Motor neuron (in vitro differentiated cells): ENCODE measurements around the gene KDM5A. TPM values are rescaled to one million over a fixed set of nuclear protein-coding genes. Genes with fewer than 3 reads are reported as not detected.
"Not testable (repeated sequence)": the region's sequence is repeated elsewhere in the genome, so short reads cannot be mapped to it uniquely, and the experiment has no call there.

Experiments used
- ATAC-seq, 8 experiments: fragments of 200-7000 bp; cut with Tn5 transposase; replicated peaks in 6 of 8; 2 replicates each; pipeline ENCODE4 v1.8.0; 2021; ENCODE audit warnings: mild to moderate bottlenecking in 8 of 8, moderate library complexity in 8 of 8
- H3K27ac ChIP-seq, 2 donors: fragments of 250-450 bp; sonication (Bioruptor Pico); 2 replicates each; pipeline ENCODE4 v1.9.0; 2021; ENCODE audit warnings: antibody characterized with exemption in 2 of 2, mild to moderate bottlenecking in 2 of 2, moderate library complexity in 1 of 2
- H3K4me1 ChIP-seq, 2 donors: fragments of 250-450 bp; sonication (Bioruptor Pico); replicated peaks in 1 of 2; 2 replicates each; pipeline ENCODE4 v1.6.1; 2021; ENCODE audit warnings: antibody characterized with exemption in 2 of 2, mild to moderate bottlenecking in 2 of 2, moderate library complexity in 1 of 2
- H3K4me3 ChIP-seq, 5 donors: fragments of 250-450 bp; sonication (Bioruptor Pico); 2 replicates each; pipeline ENCODE4 v1.9.0; 2021; ENCODE audit warnings: antibody characterized with exemption in 5 of 5, mild to moderate bottlenecking in 5 of 5, moderate library complexity in 4 of 5
- WGBS, 10 experiments: fragments of 450-650 bp; shearing (Covaris generic); methylation state at CpG; one replicate each; pipeline ENCODE4 v1.0.0; 2022; 5-methylcytosine and 5-hydroxymethylcytosine counted together
- in situ Hi-C, 9 experiments: fragments of 400-800 bp; cut with MboI; loops; one replicate each; pipeline ENCODE4 v1.15.0; 2021; ENCODE audit warnings: low sequenced_read_pairs in 9 of 9, low pct_unique_long_range_greater_than_20kb in 2 of 9; ENCODE audit not compliant: unreplicated experiment in 9 of 9
- total RNA-seq, 8 experiments: library from RNA; unstranded; fragments of 300-600 nt; gene quantifications; 2 replicates each; pipeline versions ENCODE4 v1.2.3 to v1.2.4, GENCODE V29; 2022

The KDM5A gene
- total RNA-seq, 8 experiments from 2014 or later: 23.7 to 74.2 (median 42.8) TPM

DNA sequence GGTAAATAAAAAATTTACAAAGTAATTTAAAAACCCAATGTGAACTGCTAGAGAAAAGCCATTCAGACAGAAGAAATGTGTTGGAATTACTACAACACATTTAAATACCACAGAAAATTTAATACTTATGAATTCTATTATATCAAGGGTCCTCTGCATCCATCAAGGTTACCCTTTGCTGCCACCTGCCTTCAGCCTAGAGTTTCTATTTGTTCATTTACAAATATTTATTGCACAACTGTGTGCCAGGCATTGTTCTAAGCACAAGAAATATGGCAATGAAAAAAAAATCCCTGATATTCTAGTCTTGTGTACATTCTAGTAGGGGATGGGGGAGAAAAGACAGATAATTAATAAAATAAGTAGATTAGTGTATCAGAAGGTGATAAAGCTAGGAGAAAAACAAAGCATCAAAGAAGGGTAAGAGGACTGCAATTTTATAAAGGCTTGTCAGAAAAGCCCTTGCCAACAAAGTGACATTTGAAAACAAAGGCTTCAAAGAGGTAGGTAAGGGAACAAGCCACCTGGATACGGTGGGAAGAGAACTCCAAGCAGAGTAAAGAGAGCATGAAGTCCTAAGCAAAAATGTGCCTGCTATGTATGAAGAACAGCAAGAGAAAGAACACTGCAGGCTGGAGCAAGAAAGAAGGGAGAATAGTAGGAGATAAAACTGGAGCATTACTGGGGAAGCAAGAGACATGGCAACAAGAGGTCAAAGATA, 67.4 kb downstream of the KDM5A start:
- H3K4me1 ChIP-seq: no peaks in the 10 kb centered on the region
- peak in 1 of 8 experiments; percentile 44 for ATAC-seq
- no peak overlapping the region for H3K27ac ChIP-seq
- no peak overlapping the region for H3K4me3 ChIP-seq
- in situ Hi-C loops: no loop called here
- WGBS, 10 experiments: 50 to 100% (median 100%) methylated on average over 1 of the region's 1 CpG; no CpG with 5 or more reads in 1 of the 10 experiments

DNA sequence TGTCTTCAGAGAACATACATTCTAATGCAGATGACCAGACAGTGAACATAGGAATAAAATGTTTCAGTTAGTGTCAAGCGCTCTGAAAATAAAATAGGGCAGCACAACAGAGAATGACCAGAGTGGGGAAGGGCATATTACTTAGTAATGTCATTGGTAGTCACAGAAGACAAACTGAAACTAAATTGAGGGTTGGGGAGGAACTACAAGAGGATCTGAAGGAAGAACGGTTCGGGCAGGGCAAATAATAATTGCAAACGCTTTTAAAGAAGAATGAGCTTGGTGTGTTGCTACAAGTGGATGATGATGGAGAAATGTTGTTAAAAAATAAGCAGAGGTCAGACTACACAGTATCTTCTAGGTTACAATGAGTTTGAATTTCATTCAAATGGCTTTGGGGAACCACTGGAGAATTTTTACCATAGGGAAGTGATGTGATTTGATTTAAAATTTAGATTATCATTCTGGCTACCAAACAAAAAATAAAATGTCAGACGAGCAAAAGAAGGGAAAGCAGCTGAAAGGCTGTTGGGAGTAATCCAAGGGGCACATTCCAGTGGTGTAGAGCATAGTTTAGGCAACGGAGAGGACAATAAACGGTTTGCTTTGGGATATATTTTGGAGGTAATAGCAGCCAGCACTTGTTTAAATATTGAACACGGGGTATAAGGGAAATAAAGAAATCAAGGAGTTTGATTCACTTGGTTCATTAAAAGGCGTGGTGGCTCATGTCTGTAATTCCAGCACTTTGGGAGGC, 70.2 kb downstream of the KDM5A start:
- Histone ChIP-seq H3K27ac (no peak overlapping the region), H3K4me3 (no peak overlapping the region), H3K4me1 (no peaks in the 10 kb centered on the region)
- WGBS, 10 experiments: 38 to 95% (median 74%) methylated on average over 3 to 9 of the region's 9 CpGs
- peak in 2 of 8 experiments; percentile 59 to 80 for ATAC-seq
- in situ Hi-C loops: no loop called here

DNA sequence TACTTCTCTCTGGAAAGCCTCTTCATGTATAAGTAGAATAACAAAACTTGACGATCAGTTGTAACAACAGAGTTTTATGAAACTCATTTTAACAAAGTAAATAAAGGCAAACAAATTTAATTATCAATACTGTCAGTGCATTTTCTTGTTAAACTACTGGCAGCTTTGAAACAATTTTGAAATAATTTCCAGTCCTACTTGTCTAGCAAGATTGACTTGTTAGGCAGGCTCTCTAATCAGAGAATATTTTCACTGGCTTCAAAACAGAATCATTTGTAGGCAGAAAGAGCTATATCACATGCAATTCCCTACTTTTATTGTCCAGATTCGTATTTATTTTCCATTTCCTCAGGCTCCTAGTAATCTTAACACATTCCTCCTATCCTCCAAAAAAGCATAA, 80.6 kb downstream of the KDM5A start:
- Histone ChIP-seq H3K4me3 (no peak overlapping the region), H3K27ac (no peak overlapping the region), H3K4me1 (no peaks in the 10 kb centered on the region)
- in situ Hi-C loops: no loop called here
- ATAC-seq: no peak
- 50 to 100% (median 88%) methylated on average over 1 to 2 of the region's 2 CpGs for WGBS, 10 experiments

DNA sequence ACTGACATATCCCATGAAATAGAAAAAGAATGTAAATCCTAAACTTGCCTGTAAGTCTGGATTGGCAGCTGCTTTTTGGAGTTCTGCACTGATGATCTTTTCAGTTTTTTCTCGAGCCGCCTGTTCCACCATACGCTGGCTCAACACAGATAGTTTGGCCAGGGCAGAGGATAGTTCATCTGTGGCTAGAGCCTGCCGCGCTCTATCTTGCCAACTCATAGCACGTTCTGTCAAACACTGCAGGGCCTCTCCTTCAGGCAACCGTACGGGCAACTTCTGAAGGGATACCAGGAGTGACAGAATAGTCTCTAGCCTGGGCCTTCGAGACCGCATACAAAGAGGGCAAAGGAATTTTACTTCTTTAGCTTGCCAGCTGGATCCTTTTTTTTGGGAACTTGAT, 81.7 kb downstream of the KDM5A start:
- no peaks in the 10 kb centered on the region for H3K4me1 ChIP-seq
- WGBS, 10 experiments: 84 to 100% (median 99%) methylated on average over 2 to 10 of the region's 10 CpGs; no CpG with 5 or more reads in 1 of the 10 experiments
- no peak for ATAC-seq
- in situ Hi-C loops: no loop called here
- H3K27ac ChIP-seq: no peak overlapping the region
- H3K4me3 ChIP-seq: no peak overlapping the region

DNA sequence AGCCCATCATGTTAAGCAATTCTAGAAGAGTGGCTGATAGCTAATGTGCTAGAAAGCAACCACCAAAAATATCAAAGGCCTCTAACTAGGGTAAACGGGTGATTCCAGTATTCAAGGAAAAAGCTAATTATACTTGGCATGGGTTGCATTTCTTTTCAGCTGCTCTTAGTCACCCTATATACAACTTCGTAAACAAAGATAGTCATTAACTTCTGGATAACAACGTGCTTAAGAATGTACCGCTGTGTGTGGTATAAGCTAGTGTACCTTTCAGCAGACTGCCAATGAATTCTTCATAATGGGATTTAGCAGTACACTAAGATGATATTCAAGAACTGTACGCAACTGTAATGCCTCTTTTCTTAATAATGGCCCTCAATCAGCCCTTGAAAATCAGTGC, 84.3 kb downstream of the KDM5A start:
- no peak for ATAC-seq
- Histone ChIP-seq H3K4me3 (no peak overlapping the region), H3K27ac (no peak overlapping the region), H3K4me1 (no peaks in the 10 kb centered on the region)
- 71 to 100% (median 92%) methylated on average over 4 to 5 of the region's 5 CpGs; no CpG with 5 or more reads in 2 of the 10 experiments for WGBS, 10 experiments
- in situ Hi-C loops: no loop called here

DNA sequence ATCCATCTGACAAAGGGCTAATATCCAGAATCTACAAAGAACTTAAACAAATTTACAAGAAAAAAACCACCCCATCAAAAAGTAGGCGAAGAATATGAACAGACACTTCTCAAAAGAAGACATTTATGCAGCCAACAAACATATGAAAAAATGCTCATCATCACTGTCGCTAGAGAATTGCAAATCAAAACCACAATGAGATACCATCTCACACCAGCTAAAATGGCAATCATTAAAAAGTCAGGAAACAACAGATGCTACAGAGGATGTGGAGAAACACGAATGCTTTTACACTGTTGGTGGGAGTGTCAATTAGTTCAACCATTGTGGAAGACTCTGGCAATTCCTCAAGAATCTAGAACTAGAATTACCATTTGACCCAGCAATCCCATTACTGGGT, 86.4 kb downstream of the KDM5A start:
- in situ Hi-C loops, ATAC-seq, H3K4me1 ChIP-seq, H3K27ac ChIP-seq, H3K4me3 ChIP-seq: not testable (repeated sequence)
- 64 to 100% (median 92%) methylated on average over 1 to 3 of the region's 3 CpGs; no CpG with 5 or more reads in 1 of the 10 experiments for WGBS, 10 experiments

DNA sequence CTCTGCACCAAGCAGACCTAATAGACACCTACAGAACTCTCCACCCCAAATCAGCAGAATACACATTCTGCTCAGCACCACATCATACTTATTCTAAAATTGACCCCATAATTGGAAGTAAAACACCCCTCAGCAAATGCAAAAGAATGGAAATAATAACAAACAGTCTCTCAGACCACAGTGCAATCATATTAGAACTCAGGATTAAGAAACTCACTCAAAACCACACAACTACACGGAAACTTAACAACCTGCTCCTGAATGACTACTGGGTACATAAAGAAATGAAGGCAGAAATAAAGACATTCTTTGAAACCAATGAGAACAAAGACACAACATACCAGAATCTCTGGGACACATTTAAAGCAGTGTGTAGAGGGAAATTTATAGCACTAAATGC, 89.0 kb downstream of the KDM5A start:
- H3K4me3 ChIP-seq, H3K4me1 ChIP-seq, H3K27ac ChIP-seq, in situ Hi-C loops, ATAC-seq: not testable (repeated sequence)
- 83 to 100% (median 100%) methylated on average over 1 of the region's 1 CpG; no CpG with 5 or more reads in 6 of the 10 experiments for WGBS, 10 experiments

DNA sequence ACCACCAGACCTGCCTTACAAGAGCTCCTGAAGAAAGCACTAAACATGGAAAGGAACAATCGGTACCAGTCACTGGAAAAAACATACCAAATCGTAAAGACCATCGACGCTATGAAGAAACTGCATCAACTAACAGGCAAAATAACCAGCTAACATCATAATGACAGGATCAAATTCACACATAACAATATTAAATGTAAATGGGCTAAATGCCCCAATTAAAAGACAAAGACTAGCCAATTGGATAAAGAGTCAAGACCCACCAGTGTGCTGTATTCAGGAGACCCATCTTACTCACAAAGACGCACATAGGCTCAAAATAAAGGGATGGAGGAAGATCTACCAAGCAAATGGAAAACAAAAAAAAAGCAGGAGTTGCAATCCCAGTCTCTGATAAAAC, 89.6 kb downstream of the KDM5A start:
- H3K4me1 ChIP-seq, ATAC-seq, H3K4me3 ChIP-seq, H3K27ac ChIP-seq, in situ Hi-C loops: not testable (repeated sequence)
- 75 to 100% (median 92%) methylated on average over 1 to 5 of the region's 5 CpGs; no CpG with 5 or more reads in 2 of the 10 experiments for WGBS, 10 experiments

DNA sequence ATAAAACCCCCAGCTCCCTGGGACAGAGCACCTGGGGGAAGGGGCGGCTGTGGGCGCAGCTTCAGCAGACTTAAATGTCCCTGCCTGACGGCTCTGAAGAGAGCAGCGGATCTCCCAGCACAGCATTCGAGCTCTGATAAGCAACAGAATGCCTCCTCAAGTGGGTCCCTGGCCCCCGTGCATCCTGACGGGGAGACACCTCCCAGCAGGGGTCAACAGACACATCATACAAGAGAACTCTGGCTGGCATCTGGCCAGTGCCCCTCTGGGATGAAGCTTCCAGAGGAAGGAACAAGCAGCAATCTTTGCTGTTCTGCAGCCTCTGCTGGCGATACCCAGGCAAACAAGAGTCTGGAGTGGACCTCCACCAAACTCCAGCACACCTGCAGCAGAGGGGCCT, 91.1 kb downstream of the KDM5A start:
- H3K27ac ChIP-seq: not testable (repeated sequence)

DNA sequence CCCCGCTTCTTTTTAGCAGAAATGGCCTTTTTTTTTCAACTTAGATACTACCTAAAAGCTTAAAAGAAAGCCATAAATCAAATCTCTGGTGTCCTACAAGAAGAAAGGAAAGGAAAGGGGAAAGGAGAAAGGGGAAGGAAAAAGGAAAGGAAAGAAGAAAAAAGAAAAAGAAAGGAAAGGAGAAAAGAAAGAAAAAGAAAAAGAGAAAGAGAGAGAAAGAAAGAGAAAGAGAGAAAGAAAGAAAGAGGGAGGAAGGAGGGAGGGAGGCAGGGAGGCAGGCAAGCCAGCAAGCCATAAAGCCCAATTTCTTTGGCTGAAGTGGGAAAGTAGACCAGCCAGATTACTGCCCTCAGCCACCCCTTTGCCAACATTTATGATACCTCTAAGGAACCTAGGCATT, 94.0 kb downstream of the KDM5A start:
- 67 to 100% (median 79%) methylated on average over 1 of the region's 1 CpG; no CpG with 5 or more reads in 2 of the 10 experiments for WGBS, 10 experiments
- Histone ChIP-seq H3K27ac (no peak overlapping the region), H3K4me3 (no peak overlapping the region), H3K4me1 (no peaks in the 10 kb centered on the region)
- no peak for ATAC-seq
- in situ Hi-C loops: no loop called here

More for the DNA sequence above, 91.1 kb downstream of the KDM5A start:
- H3K4me3 ChIP-seq, ATAC-seq, in situ Hi-C loops, H3K4me1 ChIP-seq: not testable (repeated sequence)
- WGBS, 10 experiments: 82 to 100% (median 97%) methylated on average over 1 to 7 of the region's 8 CpGs; no CpG with 5 or more reads in 4 of the 10 experiments

DNA sequence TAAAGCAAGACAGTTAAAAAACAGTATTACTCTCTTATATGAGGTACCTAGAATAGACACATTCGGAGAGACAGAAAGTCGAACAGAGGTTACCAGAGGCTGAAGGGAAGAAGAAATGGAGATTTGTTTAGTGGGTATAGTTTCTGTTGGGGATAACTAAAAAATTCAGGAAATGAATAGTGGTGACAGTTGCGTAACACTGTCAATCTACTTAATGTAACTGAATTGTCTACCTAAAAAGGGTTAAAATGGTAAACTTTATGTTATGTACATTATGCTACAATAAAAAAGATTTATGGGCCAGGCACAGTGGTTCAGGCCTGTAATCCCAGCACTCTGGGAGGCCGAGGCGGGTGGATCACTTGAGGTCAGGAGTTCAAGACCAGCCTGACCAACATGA, 95.9 kb downstream of the KDM5A start:
- WGBS, 10 experiments: 88 to 100% (median 98%) methylated on average over 2 to 3 of the region's 5 CpGs; no CpG with 5 or more reads in 1 of the 10 experiments

DNA sequence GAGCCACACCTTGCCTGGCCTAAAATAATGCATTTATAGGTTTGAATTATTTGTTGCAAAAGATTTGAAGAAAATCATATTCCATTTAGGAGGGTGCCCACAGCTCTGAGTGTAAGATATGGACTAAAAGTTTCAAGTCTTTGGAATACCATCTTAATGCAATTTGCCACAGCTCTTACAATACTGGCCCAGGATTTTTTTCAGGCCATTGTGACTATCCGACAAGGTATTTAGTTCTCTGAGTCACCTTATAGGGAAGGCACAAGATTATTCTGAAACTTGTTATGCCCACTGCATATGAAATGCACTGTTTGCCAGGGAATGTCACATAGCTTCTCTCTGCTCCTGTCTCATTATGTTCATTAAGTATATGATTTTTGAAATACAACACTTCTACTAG, 96.9 kb downstream of the KDM5A start:
- no peak overlapping the region for H3K4me3 ChIP-seq
- no peak for ATAC-seq
- in situ Hi-C loops: no loop called here
- no peak overlapping the region for H3K27ac ChIP-seq
- no peaks in the 10 kb centered on the region for H3K4me1 ChIP-seq
- WGBS, 10 experiments: 57 to 100% (median 90%) methylated on average over 1 of the region's 1 CpG; no CpG with 5 or more reads in 4 of the 10 experiments

More for the DNA sequence above, 95.9 kb downstream of the KDM5A start:
- Histone ChIP-seq H3K27ac (no peak overlapping the region), H3K4me1 (no peaks in the 10 kb centered on the region), H3K4me3 (no peak overlapping the region)
- ATAC-seq: no peak
- in situ Hi-C loops: no loop called here

DNA sequence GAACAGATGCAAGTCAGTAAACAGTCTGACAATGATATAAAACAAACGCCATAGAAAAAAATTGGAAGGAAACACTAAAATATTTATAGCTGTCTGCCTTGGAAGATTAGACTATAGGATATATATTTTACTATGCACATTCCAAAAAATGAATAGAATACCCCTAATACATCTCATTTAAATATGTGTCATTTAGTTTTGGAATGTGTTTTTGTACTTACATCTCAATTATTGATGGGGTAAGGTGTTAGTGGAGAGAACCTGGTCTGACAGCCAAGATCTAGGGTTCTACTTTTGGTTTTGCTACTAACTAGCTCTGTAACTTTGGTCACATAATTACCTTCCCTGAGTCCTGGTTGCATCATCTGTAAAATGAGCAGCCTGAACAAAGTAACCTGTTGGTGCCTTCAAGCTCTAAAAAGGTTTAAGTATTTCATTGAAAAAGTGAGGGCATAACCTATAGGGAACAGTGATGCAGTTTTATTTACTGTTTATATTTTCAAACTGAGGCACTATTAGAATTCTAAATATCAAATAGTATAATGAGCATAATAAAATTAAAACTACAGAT, 97.9 kb downstream of the KDM5A start:
- WGBS, 10 experiments: 20 to 100% (median 75%) methylated on average over 1 of the region's 1 CpG; no CpG with 5 or more reads in 1 of the 10 experiments
- in situ Hi-C loops: no loop called here
- Histone ChIP-seq H3K27ac (no peak overlapping the region), H3K4me3 (no peak overlapping the region), H3K4me1 (no peaks in the 10 kb centered on the region)
- ATAC-seq: no peak
